GM21723 (cell line): ENCODE data around the gene S100A6.
"Not testable (repeated sequence)": the region's sequence is repeated elsewhere in the genome, so short reads cannot be mapped to it uniquely, and the experiment has no call there.

Experiments used
- ATAC-seq: cut with Tn5 transposase; IDR thresholded peaks from one replicate; pipeline ENCODE4 v1.9.1; 2021; ENCODE audit warnings: mild to moderate bottlenecking, moderate library complexity; ENCODE audit not compliant: unreplicated experiment

Gene S100A6

GRCh38 chr1:153535242-153536011, at the start of gene S100A6:
S100A6 (minus strand) TSS chr1:153535991; CDS start chr1:153535339, 652 bp downstream.
- ATAC-seq = peak; percentile 47

- no peak for ATAC-seq
Observed at GRCh38 chr1:153585006-153585405, 49.2 kb upstream of the S100A6 start.

- no peak for ATAC-seq
Observed at GRCh38 chr1:153583976-153584375, 48.2 kb upstream of the S100A6 start.

GRCh38 chr1:153583514-153583913, 47.7 kb upstream of the S100A6 start:
- ATAC-seq = not testable (repeated sequence)

GRCh38 chr1:153582836-153583235, 47.0 kb upstream of the S100A6 start:
- ATAC-seq = not testable (repeated sequence)

- ATAC-seq = no peak
Observed at GRCh38 chr1:153578936-153579335, 43.1 kb upstream of the S100A6 start.

- no peak for ATAC-seq
Observed at GRCh38 chr1:153578490-153578889, 42.7 kb upstream of the S100A6 start.

GRCh38 chr1:153577624-153578051, 41.8 kb upstream of the S100A6 start:
- ATAC-seq = no peak

GRCh38 chr1:153577138-153577537, 41.3 kb upstream of the S100A6 start:
- ATAC-seq = no peak

- not testable (repeated sequence) for ATAC-seq
Observed at GRCh38 chr1:153575497-153575896, 39.7 kb upstream of the S100A6 start.

- not testable (repeated sequence) for ATAC-seq
Observed at GRCh38 chr1:153575081-153575491, 39.3 kb upstream of the S100A6 start.

- ATAC-seq = no peak
Observed at GRCh38 chr1:153573351-153573750, 37.6 kb upstream of the S100A6 start.

GRCh38 chr1:153572569-153573015, 36.8 kb upstream of the S100A6 start:
- peak; percentile 78 for ATAC-seq

GRCh38 chr1:153571706-153572105, 35.9 kb upstream of the S100A6 start:
- no peak for ATAC-seq

- ATAC-seq = no peak
Observed at GRCh38 chr1:153570874-153571273, 35.1 kb upstream of the S100A6 start.

GRCh38 chr1:153569465-153569864, 33.7 kb upstream of the S100A6 start:
- no peak for ATAC-seq

GRCh38 chr1:153568367-153569099, 32.7 kb upstream of the S100A6 start:
- no peak for ATAC-seq

GRCh38 chr1:153567621-153568366, 32.0 kb upstream of the S100A6 start:
- no peak for ATAC-seq

- ATAC-seq = no peak
Observed at GRCh38 chr1:153566414-153567371, 30.9 kb upstream of the S100A6 start.
